ENCODE results near the gene CPPED1. TPM values are rescaled to one million over a fixed set of nuclear protein-coding genes. Genes with fewer than 3 reads are reported as not detected.

The CPPED1 gene
- total and polyA plus RNA-seq, 2 of the 4 experiments (the other 2 are of a cell fraction), result 5.1 to 6.5 TPM

DNA sequence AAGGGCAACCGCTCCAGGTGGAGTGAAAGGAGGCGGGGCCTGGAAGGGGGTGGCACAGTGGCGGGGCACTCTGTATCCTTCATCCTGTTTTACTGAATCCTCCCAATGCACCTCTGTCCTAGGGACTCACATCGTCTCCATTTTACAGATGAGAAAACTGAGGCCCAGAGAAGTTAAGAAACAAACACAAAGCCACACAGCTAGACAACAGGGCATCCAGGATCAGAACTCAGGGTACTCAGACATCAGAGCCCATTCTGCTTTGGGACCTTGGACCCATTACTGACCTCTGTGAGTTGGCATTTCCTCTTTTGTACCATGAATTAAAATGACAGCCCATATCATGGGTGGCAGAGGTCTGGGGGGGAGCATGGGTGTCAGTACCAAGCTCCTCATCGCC lies 129.2 kb downstream of the CPPED1 start:
- Histone ChIP-seq H3K4me3 (ENCODE audit: insufficient read depth, low read depth, low read length) (no peak overlapping the region), H3K27me3 (ENCODE audit: control insufficient read depth, insufficient read depth, low read length) (no peaks in the 10 kb centered on the region), H3K79me1 (ENCODE audit: low read depth in 1 of 2, low read length in 2 of 2) (no peaks in the 10 kb centered on the region), H2BK20ac (ENCODE audit: low read depth, low read length) (no peak overlapping the region), H4K8ac (ENCODE audit: low read depth in 2 of 2, low read length in 2 of 2) (no peak overlapping the region), H3K4ac (ENCODE audit: low read depth, low read length) (no peak overlapping the region), H2AK5ac (ENCODE audit: low read depth, low read length) (no peak overlapping the region), H3K23ac (ENCODE audit: low read depth, low read length) (no peak overlapping the region), H3K9me1 (ENCODE audit: insufficient read depth, low read length) (0 out of 2 replicates have a peak, but pooled peaks cover 3% of the 10 kb centered on the region), H4K5ac (ENCODE audit: low read depth, low read length) (no peak overlapping the region), H3K9me3 (ENCODE audit: control insufficient read depth, insufficient read depth, low read length) (no peaks in the 10 kb centered on the region), H4K91ac (ENCODE audit: insufficient read depth, low read depth, low read length) (no peak overlapping the region), H3K56ac (ENCODE audit: extremely low read depth, insufficient read depth, low read length) (no peak overlapping the region), H3K27ac (ENCODE audit: insufficient read depth, low read length) (no peak overlapping the region), H3K14ac (replicated peaks; ENCODE audit: low read depth, low read length) (no peak overlapping the region), H3K4me2 (ENCODE audit: low read depth, low read length) (no peak overlapping the region), H2BK15ac (ENCODE audit: low read depth, low read length) (no peak overlapping the region), H4K20me1 (ENCODE audit: insufficient read depth, low read length) (no peaks in the 10 kb centered on the region), H3K18ac (ENCODE audit: low read depth, low read length) (no peak overlapping the region), H2BK120ac (ENCODE audit: low read depth, low read length) (no peak overlapping the region), H3K36me3 (ENCODE audit: control insufficient read depth, insufficient read depth, low read length) (no peaks in the 10 kb centered on the region), H2BK5ac (ENCODE audit: low read depth, low read length, poor library complexity, severe bottlenecking) (no peak overlapping the region), H2AFZ (replicated peaks; ENCODE audit: low read length, poor library complexity) (no peak overlapping the region), H3K9ac (ENCODE audit: low read depth, low read length) (no peak overlapping the region), H3K4me1 (ENCODE audit: control insufficient read depth, insufficient read depth, low read length) (no peaks in the 10 kb centered on the region; the same call in 1 of the 2 replicates), H2AK9ac (replicated peaks; ENCODE audit: low read depth, low read length, poor library complexity) (no peak overlapping the region)
- TF ChIP-seq, protein P1, sequence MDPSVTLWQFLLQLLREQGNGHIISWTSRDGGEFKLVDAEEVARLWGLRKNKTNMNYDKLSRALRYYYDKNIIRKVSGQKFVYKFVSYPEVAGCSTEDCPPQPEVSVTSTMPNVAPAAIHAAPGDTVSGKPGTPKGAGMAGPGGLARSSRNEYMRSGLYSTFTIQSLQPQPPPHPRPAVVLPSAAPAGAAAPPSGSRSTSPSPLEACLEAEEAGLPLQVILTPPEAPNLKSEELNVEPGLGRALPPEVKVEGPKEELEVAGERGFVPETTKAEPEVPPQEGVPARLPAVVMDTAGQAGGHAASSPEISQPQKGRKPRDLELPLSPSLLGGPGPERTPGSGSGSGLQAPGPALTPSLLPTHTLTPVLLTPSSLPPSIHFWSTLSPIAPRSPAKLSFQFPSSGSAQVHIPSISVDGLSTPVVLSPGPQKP (IDR thresholded peaks at IDR 0.05; ENCODE audit: borderline replicate concordance, low read depth, low read length), result no peak
- no peak for TF ChIP-seq SMC3 (IDR thresholded peaks at IDR 0.05; ENCODE audit: low read depth, low read length)
- no peak for TF ChIP-seq MAFK (IDR thresholded peaks at IDR 0.05; ENCODE audit: low read depth, low read length)
- no peak for TF ChIP-seq MXI1 (IDR thresholded peaks at IDR 0.05; ENCODE audit: borderline replicate concordance, low read depth, low read length)
- DNase-seq (no peak), ATAC-seq (ENCODE audit: low read depth) (no peak)
- CTCF ChIA-PET, result no interaction called here
- no TSS peak for BruUV-seq (replicated peaks)
- dilution Hi-C loops (cut with HindIII; ENCODE audit: low sequenced_read_pairs, unreplicated experiment) (no loop called here), in situ Hi-C loops (cut with MboI; ENCODE audit: low sequenced_read_pairs) (no loop called here), intact Hi-C loops (cut with micrococcal nuclease) (loop anchor here (10.0 kb wide), 1 partner anchor 150 kb away; no protein-coding TSS in a partner anchor)
- POLR2A ChIA-PET (ENCODE audit: unreplicated experiment), result no interaction called here
- 60% methylated on average over 1 of the region's 5 CpGs; no CpG with 5 or more reads in 1 of the 2 experiments for WGBS, 2 experiments (ENCODE audit: extremely low coverage in 2 of 2, insufficient read length in 1 of 2)

All from IMR-90 (cell line).